Endothelial cell of umbilical vein (primary cell): ENCODE results near the gene TSFM.

Source experiments
- CTCF ChIP-seq, 2 donors: IDR thresholded peaks; 1 replicate in 1 of 2; 2 replicates in 1 of 2; pipeline ENCODE4 v1.5.1; 2011; ENCODE audit warnings: low read length in 2 of 2, mild to moderate bottlenecking in 2 of 2, moderate library complexity in 2 of 2, control low read depth in 1 of 2, inconsistent platforms in 1 of 2, low read depth in 1 of 2; ENCODE audit not compliant: insufficient read depth in 1 of 2; ENCODE audit errors: extremely low read depth in 1 of 2
- EZH2 ChIP-seq: IDR thresholded peaks from 2 replicates; pipeline ENCODE4 v1.6.1; 2012; ENCODE audit warnings: borderline replicate concordance, low read depth, mild to moderate bottlenecking, moderate library complexity, low read length, inconsistent platforms; ENCODE audit not compliant: severe bottlenecking
- JUN ChIP-seq: IDR thresholded peaks from 2 replicates; pipeline ENCODE4 v1.6.1; 2011; ENCODE audit warnings: borderline replicate concordance, low read depth; ENCODE audit not compliant: insufficient read length, insufficient read depth
- POLR2A ChIP-seq: IDR thresholded peaks from 2 replicates; pipeline ENCODE4 v1.6.1; 2012; ENCODE audit warnings: low read depth, mild to moderate bottlenecking, control low read depth, low read length
- POLR2AphosphoS5 ChIP-seq: IDR thresholded peaks from 2 replicates; pipeline ENCODE4 v1.6.1; 2012; ENCODE audit warnings: low read depth, mild to moderate bottlenecking, control low read depth, low read length, moderate library complexity; ENCODE audit not compliant: insufficient read depth

DNA sequence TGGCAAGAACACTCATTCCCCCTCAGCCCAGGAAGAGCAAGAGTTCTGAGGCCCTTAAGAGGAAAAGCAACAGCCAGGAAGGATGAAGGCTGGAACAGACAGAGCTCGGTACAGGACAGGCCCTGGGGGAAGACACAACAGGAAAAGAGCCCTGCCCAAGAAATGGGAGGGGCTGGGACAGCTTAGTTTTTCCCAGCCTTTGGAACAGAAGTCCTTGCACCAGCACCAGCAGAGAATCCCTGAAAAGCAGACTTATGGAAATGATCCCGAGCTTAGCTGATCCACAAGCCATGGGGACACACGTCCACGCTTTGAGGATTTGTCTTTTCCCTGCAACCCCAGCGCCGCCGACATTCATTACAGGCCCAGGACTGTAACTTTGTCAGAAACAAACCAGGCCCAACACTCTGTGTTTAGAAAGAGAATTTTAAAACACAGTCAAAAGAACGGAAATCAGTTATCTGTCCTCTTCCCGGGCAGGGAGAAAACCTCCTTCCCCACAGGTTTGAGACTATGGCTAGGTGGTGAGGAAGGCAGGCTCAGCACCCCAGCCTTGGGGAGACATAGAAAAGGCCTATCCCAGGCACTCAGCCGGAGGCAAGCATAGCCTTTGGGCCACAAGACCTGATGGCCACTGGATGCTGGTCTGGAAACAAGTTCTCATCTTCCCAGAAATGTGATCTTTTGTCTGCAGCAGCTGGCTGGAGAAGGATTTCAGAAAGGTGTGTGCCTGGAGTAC, 40.0 kb downstream of the TSFM start:
- TF ChIP-seq EZH2 (no peak), CTCF (IDR thresholded peaks at IDR 0.05; ENCODE audit: extremely low read depth in 1 of 2, insufficient read depth in 1 of 2, low read depth in 1 of 2, low read length in 2 of 2) (no peak), POLR2A (no peak), JUN (no peak), POLR2AphosphoS5 (no peak)
